Karpas-422 (cell line): ENCODE data around the gene MTHFD1L. TPM values are rescaled to one million over a fixed set of nuclear protein-coding genes. Genes with fewer than 3 reads are reported as not detected.
A peak's percentile ranks its signal among the peaks of the same experiment; 100 is the strongest.

ENCODE experiments used
- DNase-seq: peaks from one replicate; pipeline ENCODE4 v3.0.0-alpha.2; 2015
- H2AFZ ChIP-seq: fragments of 200-600 bp; sonication (generic); 2 replicates; pipeline ENCODE4 v1.6.1; 2014; ENCODE audit warnings: antibody characterized with exemption, low read length, mixed read lengths
- H3K27ac ChIP-seq: fragments of 200-600 bp; sonication (generic); 2 replicates; pipeline ENCODE4 v1.5.1; 2014; ENCODE audit warnings: mild to moderate bottlenecking, low read length, moderate library complexity
- H3K27me3 ChIP-seq: fragments of 200-600 bp; sonication (generic); 2 replicates; pipeline ENCODE4 v1.6.1; 2014; ENCODE audit warnings: low read length, mixed read lengths
- H3K36me3 ChIP-seq: fragments of 200-600 bp; sonication (generic); 2 replicates; pipeline ENCODE4 v1.6.1; 2014; ENCODE audit warnings: low read length, mixed read lengths; ENCODE audit not compliant: insufficient read depth
- H3K4me1 ChIP-seq: fragments of 200-600 bp; sonication (generic); 2 replicates; pipeline ENCODE4 v1.6.1; 2014; ENCODE audit warnings: mild to moderate bottlenecking, low read length, mixed read lengths
- H3K4me2 ChIP-seq: fragments of 200-600 bp; sonication (generic); 2 replicates; pipeline ENCODE4 v1.6.1; 2014; ENCODE audit warnings: low read length, low read depth, mild to moderate bottlenecking; ENCODE audit not compliant: poor library complexity, severe bottlenecking
- H3K4me3 ChIP-seq: fragments of 200-600 bp; sonication (generic); 2 replicates; pipeline ENCODE4 v1.5.1; 2014; ENCODE audit warnings: mild to moderate bottlenecking, antibody characterized with exemption, low read length, mixed read lengths
- H3K79me2 ChIP-seq: fragments of 200-600 bp; sonication (generic); 2 replicates; pipeline ENCODE4 v1.6.1; 2014; ENCODE audit warnings: mild to moderate bottlenecking, low read length, mixed read lengths
- H3K9ac ChIP-seq: fragments of 200-600 bp; sonication (generic); 2 replicates; pipeline ENCODE4 v1.6.0; 2014; ENCODE audit warnings: low read length
- H3K9me2 ChIP-seq: fragments of 200-600 bp; sonication (generic), shearing (Covaris generic); replicated peaks from 2 replicates; pipeline ENCODE4 v1.6.0; 2014; ENCODE audit warnings: mild to moderate bottlenecking, low read length, moderate library complexity; ENCODE audit not compliant: insufficient read depth
- H3K9me3 ChIP-seq: fragments of 300-700, 200-600 bp; sonication (generic); 2 replicates; pipeline ENCODE4 v1.6.1; 2014; ENCODE audit warnings: low read length, mixed read lengths
- H4K20me1 ChIP-seq: fragments of 200-600 bp; sonication (generic); 2 replicates; pipeline ENCODE4 v1.6.1; 2014; ENCODE audit warnings: mild to moderate bottlenecking, antibody characterized with exemption, low read length, low read depth; ENCODE audit not compliant: insufficient read depth
- total RNA-seq: library from RNA; depleted of rRNA; stranded (reverse); fragments of >200 nt; shearing (Covaris generic); gene quantifications from 2 replicates; pipeline ENCODE4 v1.2.3, GENCODE V29; 2014; ENCODE audit warnings: low replicate concordance

The MTHFD1L gene
- total RNA-seq, 1 experiment from 2014 or later: 60.7 TPM

DNA sequence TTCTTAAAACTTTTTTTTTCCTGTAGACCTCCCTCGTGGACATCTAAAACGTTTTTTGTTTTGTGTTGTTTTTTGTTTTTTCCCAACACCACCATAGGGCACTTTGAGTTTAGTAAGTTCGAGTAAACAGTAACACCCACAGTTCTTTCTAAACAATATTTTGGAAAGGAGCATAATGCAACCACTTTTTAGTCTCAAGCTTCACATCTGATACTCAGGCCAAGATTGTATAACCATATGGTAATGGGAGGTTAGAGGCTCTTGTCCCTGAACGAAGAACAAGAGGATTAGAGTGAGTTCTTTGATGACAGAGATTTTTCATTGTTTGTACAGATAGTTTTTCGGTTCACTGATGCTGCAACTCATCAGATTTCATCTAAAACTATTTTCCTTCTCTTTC, 144.6 kb downstream of the MTHFD1L start:
- no peak overlapping the region for H3K4me3 ChIP-seq
- H2AFZ ChIP-seq: no peak overlapping the region
- no peaks in the 10 kb centered on the region for H3K9me2 ChIP-seq
- H3K4me2 ChIP-seq: no peak overlapping the region
- no peaks in the 10 kb centered on the region for H3K9me3 ChIP-seq
- no peaks in the 10 kb centered on the region for H4K20me1 ChIP-seq
- H3K27ac ChIP-seq: no peak overlapping the region
- no peak overlapping the region for H3K9ac ChIP-seq
- no peak for DNase-seq
- no peaks in the 10 kb centered on the region for H3K4me1 ChIP-seq
- peaks cover 13% of the 10 kb centered on the region; the same call in 1 of the 2 replicates for H3K36me3 ChIP-seq
- H3K79me2 ChIP-seq: no peaks in the 10 kb centered on the region; the same call in 1 of the 2 replicates
- H3K27me3 ChIP-seq: no peaks in the 10 kb centered on the region

DNA sequence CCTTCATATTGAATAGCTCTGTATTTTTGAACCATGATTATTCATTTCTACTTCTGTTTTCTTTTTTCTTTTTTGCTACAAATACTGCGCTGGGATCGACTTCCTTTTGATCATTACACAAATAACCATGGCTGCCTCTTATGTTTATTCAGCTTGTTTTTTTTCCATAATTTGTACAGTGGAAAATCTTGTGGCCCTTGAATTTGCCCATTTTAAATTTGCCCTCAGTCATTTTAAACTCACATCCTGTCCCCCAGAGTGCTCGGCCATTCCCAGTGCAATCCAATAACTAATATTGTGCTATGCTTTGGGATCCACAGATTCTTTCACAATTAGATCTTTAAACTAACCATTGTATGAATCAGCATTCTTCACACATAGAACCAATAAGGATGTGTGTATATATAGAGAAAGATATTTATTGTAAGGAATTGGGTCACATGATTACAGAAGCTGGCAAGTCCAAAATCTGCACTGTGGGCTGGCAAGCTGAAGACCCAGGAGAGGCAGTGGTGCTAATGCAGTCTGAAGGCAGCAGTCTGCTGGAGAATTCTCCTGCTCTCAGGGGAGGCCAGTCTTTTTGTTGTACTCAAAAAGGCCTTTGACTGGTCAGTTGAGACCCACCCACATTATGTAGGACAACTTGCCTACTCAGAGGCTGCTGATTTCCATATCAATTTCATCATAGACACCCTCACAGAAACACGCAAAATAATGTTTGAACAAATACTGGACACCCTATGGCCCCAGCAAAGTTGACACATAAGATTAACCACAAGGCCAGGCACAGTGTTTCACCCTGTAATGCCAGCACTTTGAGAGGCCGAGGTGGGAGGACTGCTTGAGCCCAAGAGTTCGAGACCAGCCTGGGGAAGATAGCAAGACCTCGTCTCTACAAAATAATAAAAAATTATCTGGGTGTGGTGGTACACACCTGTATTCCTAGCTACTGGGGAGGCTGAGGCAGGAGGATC, 147.1 kb downstream of the MTHFD1L start:
- no peak for DNase-seq
- Histone ChIP-seq H2AFZ (no peak overlapping the region), H3K4me3 (no peak overlapping the region), H3K9me2 (no peaks in the 10 kb centered on the region), H3K9me3 (no peaks in the 10 kb centered on the region), H3K36me3 (peaks cover 20% of the 10 kb centered on the region; the same call in 1 of the 2 replicates), H3K4me1 (no peaks in the 10 kb centered on the region), H3K9ac (no peak overlapping the region), H3K27me3 (no peaks in the 10 kb centered on the region), H4K20me1 (no peaks in the 10 kb centered on the region), H3K4me2 (no peak overlapping the region), H3K27ac (no peak overlapping the region), H3K79me2 (no peaks in the 10 kb centered on the region)

GRCh38 chr6:151014404-151015100, 149.1 kb downstream of the MTHFD1L start:
- no peak overlapping the region for H3K4me3 ChIP-seq
- no peak overlapping the region for H3K4me2 ChIP-seq
- peaks cover 20% of the 10 kb centered on the region; the same call in 1 of the 2 replicates for H3K36me3 ChIP-seq
- peak; percentile 86 for DNase-seq
- no peaks in the 10 kb centered on the region for H4K20me1 ChIP-seq
- H3K27ac ChIP-seq: no peak overlapping the region
- H3K9me2 ChIP-seq: no peaks in the 10 kb centered on the region
- H3K9ac ChIP-seq: no peak overlapping the region
- no peaks in the 10 kb centered on the region for H3K4me1 ChIP-seq
- no peaks in the 10 kb centered on the region for H3K27me3 ChIP-seq
- H3K79me2 ChIP-seq: no peaks in the 10 kb centered on the region
- H2AFZ ChIP-seq: no peak overlapping the region
- H3K9me3 ChIP-seq: no peaks in the 10 kb centered on the region

GRCh38 chr6:151015101-151015700, 149.7 kb downstream of the MTHFD1L start:
- no peak overlapping the region for H2AFZ ChIP-seq
- H3K4me2 ChIP-seq: no peak overlapping the region
- H3K36me3 ChIP-seq: peaks cover 23% of the 10 kb centered on the region; the same call in 1 of the 2 replicates
- no peak for DNase-seq
- H3K27me3 ChIP-seq: no peaks in the 10 kb centered on the region
- no peaks in the 10 kb centered on the region for H3K4me1 ChIP-seq
- no peak overlapping the region for H3K9ac ChIP-seq
- H3K79me2 ChIP-seq: no peaks in the 10 kb centered on the region
- H3K4me3 ChIP-seq: no peak overlapping the region
- H3K27ac ChIP-seq: no peak overlapping the region
- H4K20me1 ChIP-seq: no peaks in the 10 kb centered on the region
- H3K9me3 ChIP-seq: no peaks in the 10 kb centered on the region
- H3K9me2 ChIP-seq: no peaks in the 10 kb centered on the region

DNA sequence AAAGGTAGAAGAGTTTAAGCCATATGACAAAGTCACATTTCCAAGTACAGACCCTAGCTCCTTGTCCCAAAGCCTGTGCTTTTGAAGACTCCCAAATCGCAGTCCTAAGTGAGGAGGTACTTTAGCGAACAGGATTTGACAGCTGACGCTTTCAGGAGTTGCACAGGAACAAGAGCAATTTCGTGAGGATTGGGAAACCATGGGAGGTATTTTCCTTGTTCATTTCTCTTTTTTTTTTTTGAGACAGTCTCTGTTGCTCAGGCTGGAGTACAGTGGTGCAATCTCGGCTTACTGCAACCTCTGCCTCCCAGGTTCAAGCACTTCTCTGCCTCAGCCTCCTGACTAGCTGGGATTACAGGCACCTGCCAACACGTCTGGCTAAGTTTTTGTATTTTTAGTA, 150.6 kb downstream of the MTHFD1L start:
- no peak overlapping the region for H3K4me3 ChIP-seq
- no peak for DNase-seq
- no peaks in the 10 kb centered on the region for H4K20me1 ChIP-seq
- H2AFZ ChIP-seq: no peak overlapping the region
- H3K27ac ChIP-seq: no peak overlapping the region
- H3K36me3 ChIP-seq: peaks cover 28% of the 10 kb centered on the region; the same call in 1 of the 2 replicates
- H3K27me3 ChIP-seq: no peaks in the 10 kb centered on the region
- no peaks in the 10 kb centered on the region for H3K79me2 ChIP-seq
- no peaks in the 10 kb centered on the region for H3K9me2 ChIP-seq
- no peak overlapping the region for H3K4me2 ChIP-seq
- H3K9ac ChIP-seq: no peak overlapping the region
- no peaks in the 10 kb centered on the region for H3K4me1 ChIP-seq
- H3K9me3 ChIP-seq: no peaks in the 10 kb centered on the region

DNA sequence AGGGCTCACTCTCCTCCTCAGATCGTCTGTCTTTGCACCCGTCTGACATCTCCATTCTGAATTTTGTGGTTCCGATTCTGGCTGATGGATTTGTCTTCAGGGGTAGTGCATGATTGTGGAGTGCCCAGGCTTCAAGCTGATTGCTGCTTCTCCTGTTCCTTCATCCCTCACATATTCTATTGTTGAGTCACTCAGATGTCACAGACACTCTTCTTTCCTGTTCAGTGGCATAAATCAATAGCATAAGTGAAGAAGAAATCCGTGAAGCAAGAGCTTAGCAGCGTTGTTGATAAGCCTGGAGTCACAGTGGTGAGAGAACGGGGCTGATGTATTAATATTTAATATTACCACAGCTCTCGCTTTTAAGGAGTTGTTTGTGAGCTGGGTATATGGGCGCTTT, 152.5 kb downstream of the MTHFD1L start:
- no peak overlapping the region for H3K9ac ChIP-seq
- no peak overlapping the region for H3K4me2 ChIP-seq

GRCh38 chr6:151018911-151019782, 153.6 kb downstream of the MTHFD1L start:
- no peak overlapping the region for H3K9ac ChIP-seq
- no peak overlapping the region for H3K4me3 ChIP-seq
- H3K4me1 ChIP-seq: no peaks in the 10 kb centered on the region
- no peaks in the 10 kb centered on the region for H4K20me1 ChIP-seq
- H3K79me2 ChIP-seq: no peaks in the 10 kb centered on the region
- no peaks in the 10 kb centered on the region for H3K27me3 ChIP-seq
- no peak overlapping the region for H3K4me2 ChIP-seq
- H2AFZ ChIP-seq: no peak overlapping the region
- DNase-seq: no peak
- peaks cover 22% of the 10 kb centered on the region; the same call in 1 of the 2 replicates for H3K36me3 ChIP-seq
- H3K9me2 ChIP-seq: no peaks in the 10 kb centered on the region
- no peak overlapping the region for H3K27ac ChIP-seq
- H3K9me3 ChIP-seq: no peaks in the 10 kb centered on the region

More for the DNA sequence above, 152.5 kb downstream of the MTHFD1L start:
- Histone ChIP-seq H4K20me1 (no peaks in the 10 kb centered on the region), H3K79me2 (no peaks in the 10 kb centered on the region), H3K27me3 (no peaks in the 10 kb centered on the region), H3K4me3 (no peak overlapping the region), H3K27ac (no peak overlapping the region), H2AFZ (no peak overlapping the region), H3K36me3 (peaks cover 24% of the 10 kb centered on the region; the same call in 1 of the 2 replicates), H3K9me2 (no peaks in the 10 kb centered on the region), H3K9me3 (no peaks in the 10 kb centered on the region), H3K4me1 (no peaks in the 10 kb centered on the region)
- no peak for DNase-seq
